ENCODE results near the gene SPRING1.

- TF ChIP-seq CTCF (IDR thresholded peaks at IDR 0.05), result no peak
- no peak for TF ChIP-seq POLR2A (IDR thresholded peaks at IDR 0.05)
Observed at GRCh38 chr12:116780942-116781341, 43.1 kb upstream of the SPRING1 start.

All from vagina (tissue), 2 donors.